ENCODE data around the gene PERCC1.

- TF ChIP-seq FOXP4 (CRISPR knock-in tag; IDR thresholded peaks at IDR 0.05) (no peak), CTCF (IDR thresholded peaks at IDR 0.05) (no peak), MXD4 (CRISPR knock-in tag; IDR thresholded peaks at IDR 0.05; ENCODE audit: borderline replicate concordance) (no peak), PRDM15 (CRISPR knock-in tag; IDR thresholded peaks at IDR 0.05) (no peak), AFF4 (CRISPR knock-in tag; IDR thresholded peaks at IDR 0.05; ENCODE audit: borderline replicate concordance) (no peak), MAX (CRISPR knock-in tag; IDR thresholded peaks at IDR 0.05) (no peak), NFYB (CRISPR knock-in tag; conservative IDR thresholded peaks at IDR 0.05; ENCODE audit: low read depth) (no peak), NR2C2 (CRISPR knock-in tag; IDR thresholded peaks at IDR 0.05) (no peak)
Measured at GRCh38 chr16:1444730-1445517, 14.0 kb downstream of the PERCC1 start.
